Motor neuron (in vitro differentiated cells): Measurements from ENCODE around the gene ASPM. TPM values are rescaled to one million over a fixed set of nuclear protein-coding genes. Genes with fewer than 3 reads are reported as not detected.

Source experiments
- ATAC-seq, 8 experiments: fragments of 200-7000 bp; cut with Tn5 transposase; replicated peaks in 6 of 8; 2 replicates each; pipeline ENCODE4 v1.8.0; 2021; ENCODE audit warnings: mild to moderate bottlenecking in 8 of 8, moderate library complexity in 8 of 8
- H3K27ac ChIP-seq, 2 donors: fragments of 250-450 bp; sonication (Bioruptor Pico); 2 replicates each; pipeline ENCODE4 v1.9.0; 2021; ENCODE audit warnings: antibody characterized with exemption in 2 of 2, mild to moderate bottlenecking in 2 of 2, moderate library complexity in 1 of 2
- H3K4me1 ChIP-seq, 2 donors: fragments of 250-450 bp; sonication (Bioruptor Pico); replicated peaks in 1 of 2; 2 replicates each; pipeline ENCODE4 v1.6.1; 2021; ENCODE audit warnings: antibody characterized with exemption in 2 of 2, mild to moderate bottlenecking in 2 of 2, moderate library complexity in 1 of 2
- H3K4me3 ChIP-seq, 5 donors: fragments of 250-450 bp; sonication (Bioruptor Pico); 2 replicates each; pipeline ENCODE4 v1.9.0; 2021; ENCODE audit warnings: antibody characterized with exemption in 5 of 5, mild to moderate bottlenecking in 5 of 5, moderate library complexity in 4 of 5
- WGBS, 10 experiments: fragments of 450-650 bp; shearing (Covaris generic); methylation state at CpG; one replicate each; pipeline ENCODE4 v1.0.0; 2022; 5-methylcytosine and 5-hydroxymethylcytosine counted together
- in situ Hi-C, 9 experiments: fragments of 400-800 bp; cut with MboI; loops; one replicate each; pipeline ENCODE4 v1.15.0; 2021; ENCODE audit warnings: low sequenced_read_pairs in 9 of 9, low pct_unique_long_range_greater_than_20kb in 2 of 9; ENCODE audit not compliant: unreplicated experiment in 9 of 9
- total RNA-seq, 8 experiments: library from RNA; unstranded; fragments of 300-600 nt; gene quantifications; 2 replicates each; pipeline versions ENCODE4 v1.2.3 to v1.2.4, GENCODE V29; 2022

Gene ASPM
- total RNA-seq, 8 experiments from 2014 or later, result 0.15 to 55.5 (median 3.1) TPM

DNA sequence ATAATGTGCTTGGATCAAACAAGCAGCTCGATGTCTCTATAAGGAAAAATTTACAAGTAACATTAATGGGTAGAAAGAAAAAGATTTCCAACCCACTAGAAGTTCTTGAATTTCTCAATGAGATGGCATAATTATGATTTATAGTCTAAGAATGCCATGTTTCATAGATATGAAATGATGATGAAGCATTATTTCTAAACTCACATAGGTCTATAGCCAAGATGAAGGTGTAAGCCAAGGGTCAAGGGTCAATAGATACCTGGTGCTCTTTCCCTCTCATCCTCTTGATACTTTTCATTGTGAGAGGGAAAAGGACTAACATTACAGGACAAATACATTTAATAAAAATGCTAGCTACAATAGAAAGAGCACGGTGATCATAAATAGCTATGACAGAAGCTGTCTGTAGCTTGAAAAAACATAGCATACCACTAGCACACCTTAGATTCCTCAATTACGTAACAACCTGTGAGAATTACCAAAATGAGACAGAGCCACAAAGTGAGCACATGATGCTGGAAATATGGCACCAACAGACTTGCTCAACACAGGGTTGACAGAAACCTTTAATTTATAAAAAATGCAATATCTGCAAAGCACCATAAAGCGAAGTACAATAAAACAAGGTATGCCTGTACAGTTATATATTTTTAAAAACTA, 53.1 kb downstream of the ASPM start:
- Histone ChIP-seq H3K27ac (no peak overlapping the region), H3K4me1 (no peaks in the 10 kb centered on the region), H3K4me3 (no peak overlapping the region)
- in situ Hi-C loops, result no loop called here
- WGBS, 10 experiments, result 93 to 100% (median 97%) methylated on average over 2 to 4 of the region's 4 CpGs
- no peak for ATAC-seq

DNA sequence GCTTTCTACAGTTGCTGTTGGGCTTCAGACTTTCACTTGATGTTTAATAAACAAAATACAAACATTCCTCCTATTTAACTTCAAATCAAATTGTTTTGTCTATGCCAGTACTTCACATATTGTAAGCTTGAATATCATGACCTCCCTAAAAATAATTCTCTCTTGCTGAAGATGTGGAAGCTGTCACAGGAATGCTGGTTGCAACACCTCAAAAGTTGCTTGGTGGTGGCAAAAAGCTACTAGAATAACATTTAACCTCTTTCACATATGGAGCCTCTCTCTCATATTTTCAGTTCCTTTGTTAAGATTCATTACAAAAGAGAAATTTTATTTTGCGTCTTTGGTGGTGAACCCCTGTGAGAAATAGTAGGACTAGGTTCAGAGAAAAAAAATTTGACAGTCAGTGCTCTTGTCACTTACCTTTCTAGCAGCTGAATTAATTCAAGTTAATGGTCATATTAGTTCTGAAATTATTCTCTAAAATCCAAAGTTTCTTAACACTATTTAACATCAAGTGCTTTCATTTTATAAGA, 53.9 kb downstream of the ASPM start:
- no peaks in the 10 kb centered on the region for H3K4me1 ChIP-seq
- no peak for ATAC-seq
- no peak overlapping the region for H3K4me3 ChIP-seq
- no peak overlapping the region for H3K27ac ChIP-seq
- in situ Hi-C loops, result no loop called here
- 80 to 100% (median 96%) methylated on average over 1 of the region's 1 CpG; no CpG with 5 or more reads in 2 of the 10 experiments for WGBS, 10 experiments

GRCh38 chr1:197083474-197083873, 63.0 kb downstream of the ASPM start:
- Histone ChIP-seq H3K27ac (no peak overlapping the region), H3K4me3 (no peak overlapping the region), H3K4me1 (no peaks in the 10 kb centered on the region)
- ATAC-seq, result no peak
- in situ Hi-C loops, result no loop called here

GRCh38 chr1:197081117-197081753, 65.2 kb downstream of the ASPM start:
- ATAC-seq, result no peak
- 80 to 100% (median 100%) methylated on average over 1 to 5 of the region's 5 CpGs; no CpG with 5 or more reads in 1 of the 10 experiments for WGBS, 10 experiments
- Histone ChIP-seq H3K4me3 (no peak overlapping the region), H3K27ac (no peak overlapping the region), H3K4me1 (no peaks in the 10 kb centered on the region)
- in situ Hi-C loops, result no loop called here

DNA sequence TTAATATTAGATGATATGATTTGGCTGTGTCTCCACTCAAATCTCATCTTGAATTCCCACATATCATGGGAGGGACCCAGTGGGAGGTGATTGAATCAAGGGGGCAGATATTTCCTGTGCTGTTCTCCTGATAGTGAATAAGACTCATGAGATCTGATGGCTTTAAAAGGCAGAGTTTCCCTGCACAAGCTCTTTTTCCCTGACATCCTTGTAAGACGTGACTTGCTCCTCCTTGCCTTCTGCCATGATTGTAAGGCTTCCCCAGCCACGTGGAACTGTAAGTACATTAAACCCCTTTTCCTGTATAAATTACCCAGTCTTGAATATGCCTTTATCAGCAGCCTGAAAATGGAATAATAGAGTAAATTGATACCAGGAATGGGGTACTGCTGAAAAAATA, 66.1 kb downstream of the ASPM start:
- Histone ChIP-seq H3K27ac (no peak overlapping the region), H3K4me1 (no peaks in the 10 kb centered on the region), H3K4me3 (no peak overlapping the region)
- no peak for ATAC-seq
- 80 to 100% (median 91%) methylated on average over 1 to 2 of the region's 2 CpGs; no CpG with 5 or more reads in 2 of the 10 experiments for WGBS, 10 experiments
- in situ Hi-C loops, result no loop called here

- no peak overlapping the region for H3K27ac ChIP-seq
- no peak overlapping the region for H3K4me3 ChIP-seq
- 0 to 75% (median 58%) methylated on average over 1 of the region's 1 CpG; no CpG with 5 or more reads in 1 of the 10 experiments for WGBS, 10 experiments
- H3K4me1 ChIP-seq, result no peaks in the 10 kb centered on the region
- peak in 1 of 8 experiments; percentile 19 for ATAC-seq
- in situ Hi-C loops, result no loop called here
Measured at GRCh38 chr1:197076585-197076984, 69.9 kb downstream of the ASPM start.

DNA sequence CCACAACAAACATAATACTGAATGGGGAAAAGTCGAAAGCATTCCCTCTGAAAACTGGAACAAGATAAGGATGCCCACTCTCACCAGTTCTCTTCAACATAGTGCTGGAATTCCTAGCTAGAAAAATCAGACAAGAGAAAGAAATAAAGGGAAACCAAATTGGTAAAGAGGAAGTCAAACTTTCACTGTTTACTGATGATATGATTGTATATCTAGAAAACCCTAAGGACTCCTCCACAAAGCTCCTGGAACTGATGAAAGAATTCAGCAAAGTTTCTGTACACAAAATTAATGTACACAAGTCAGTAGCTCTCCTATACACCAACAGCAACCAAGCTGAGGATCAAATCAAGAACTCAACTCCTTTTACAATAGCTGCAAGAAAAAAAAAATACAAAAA, 72.5 kb downstream of the ASPM start:
- in situ Hi-C loops, result no loop called here
- Histone ChIP-seq H3K4me3 (no peak overlapping the region), H3K27ac (no peak overlapping the region), H3K4me1 (no peaks in the 10 kb centered on the region)
- 14 to 100% (median 60%) methylated on average over 1 of the region's 1 CpG; no CpG with 5 or more reads in 1 of the 10 experiments for WGBS, 10 experiments
- ATAC-seq, result no peak

DNA sequence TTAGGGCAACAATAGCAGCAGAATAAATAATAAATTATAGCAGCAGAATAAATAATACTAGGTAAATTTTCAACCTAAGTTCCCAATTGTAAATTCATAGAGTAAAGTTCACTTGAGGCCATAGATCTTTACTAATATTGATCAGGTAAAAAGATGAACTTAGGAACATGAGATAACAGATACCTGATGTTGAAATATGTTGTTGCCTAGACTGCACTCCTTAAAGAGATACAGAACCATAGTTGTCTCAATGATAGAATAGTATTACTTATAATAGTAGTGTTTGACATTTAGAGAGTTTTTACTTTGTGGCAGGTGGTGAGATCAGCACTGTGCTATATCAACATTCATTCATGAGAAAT, 79.0 kb downstream of the ASPM start:
- in situ Hi-C loops, result no loop called here
- ATAC-seq, result no peak

DNA sequence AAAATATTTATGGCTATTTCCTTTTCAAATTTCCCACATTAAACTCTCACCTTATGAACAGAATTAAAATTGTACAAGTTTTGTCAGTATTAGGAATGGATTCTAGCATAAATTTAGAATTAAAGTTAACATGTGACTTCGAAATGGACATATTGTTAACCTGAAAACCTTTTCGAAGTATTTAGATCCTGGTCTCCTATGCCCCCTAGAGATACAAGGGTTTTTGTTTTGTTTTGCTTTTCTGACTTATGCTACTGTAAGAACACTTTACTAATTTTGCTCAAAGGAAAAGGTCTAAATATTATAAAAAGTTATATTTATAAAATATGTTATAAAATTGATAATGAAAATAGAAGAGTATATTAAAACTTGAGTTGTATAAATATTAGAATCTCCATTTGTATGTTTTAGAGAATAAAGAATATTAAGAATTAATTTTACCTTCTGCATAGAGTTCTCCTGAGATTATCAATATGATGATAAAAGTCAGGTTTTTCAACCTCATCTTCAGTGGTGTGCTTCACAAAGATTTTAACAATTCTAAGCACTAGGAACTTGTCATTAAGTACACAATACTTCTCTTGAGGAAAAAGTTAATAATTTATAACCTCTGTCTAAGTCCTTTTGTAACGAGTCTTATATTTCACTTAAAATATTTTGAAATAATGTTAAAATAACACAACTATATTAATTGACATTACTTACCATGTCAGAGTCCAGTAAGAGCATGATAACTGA, 79.6 kb downstream of the ASPM start, which contains the start of gene F13B:
Gene F13B (minus strand): TSS at position 542 of the 738 bp plus-strand sequence. CDS start 37 bp downstream, at position 505.
- no peak for ATAC-seq
- H3K4me1 ChIP-seq, result no peaks in the 10 kb centered on the region
- 31 to 92% (median 78%) methylated on average over 2 to 3 of the region's 3 CpGs for WGBS, 10 experiments
- in situ Hi-C loops, result no loop called here
- H3K27ac ChIP-seq, result no peak within 1 kb of the TSS
- no peak within 1 kb of the TSS for H3K4me3 ChIP-seq

More for the DNA sequence above, 79.0 kb downstream of the ASPM start:
- Histone ChIP-seq H3K4me1 (no peaks in the 10 kb centered on the region), H3K4me3 (no peak overlapping the region), H3K27ac (no peak overlapping the region)

- H3K4me3 ChIP-seq, result no peak overlapping the region
- in situ Hi-C loops, result no loop called here
- WGBS, 10 experiments, result 0 to 100% (median 91%) methylated on average over 1 of the region's 1 CpG; no CpG with 5 or more reads in 3 of the 10 experiments
- H3K4me1 ChIP-seq, result no peaks in the 10 kb centered on the region
- no peak for ATAC-seq
- no peak overlapping the region for H3K27ac ChIP-seq
Measured at GRCh38 chr1:197066277-197066676, 80.2 kb downstream of the ASPM start.

DNA sequence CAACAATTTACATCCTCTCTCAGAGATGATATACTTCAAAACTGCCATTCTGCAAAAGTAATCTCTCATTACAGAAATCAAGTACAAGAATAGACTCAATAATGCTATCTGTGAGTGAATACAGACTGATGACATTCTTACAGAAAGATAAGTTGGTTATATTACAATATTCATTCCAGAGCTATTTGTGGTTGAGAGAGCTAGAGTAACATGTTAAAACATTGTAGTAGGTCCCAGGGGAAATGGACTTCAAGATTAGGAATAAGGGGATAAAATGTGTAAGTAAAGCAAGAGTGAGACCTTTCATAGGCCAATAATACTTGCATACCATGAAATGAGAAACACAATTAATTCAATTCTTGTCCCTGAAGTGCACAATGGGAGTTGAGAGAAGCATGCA, 80.9 kb downstream of the ASPM start:
- no peak for ATAC-seq
- in situ Hi-C loops, result no loop called here
- Histone ChIP-seq H3K27ac (no peak overlapping the region), H3K4me1 (no peaks in the 10 kb centered on the region), H3K4me3 (no peak overlapping the region)

DNA sequence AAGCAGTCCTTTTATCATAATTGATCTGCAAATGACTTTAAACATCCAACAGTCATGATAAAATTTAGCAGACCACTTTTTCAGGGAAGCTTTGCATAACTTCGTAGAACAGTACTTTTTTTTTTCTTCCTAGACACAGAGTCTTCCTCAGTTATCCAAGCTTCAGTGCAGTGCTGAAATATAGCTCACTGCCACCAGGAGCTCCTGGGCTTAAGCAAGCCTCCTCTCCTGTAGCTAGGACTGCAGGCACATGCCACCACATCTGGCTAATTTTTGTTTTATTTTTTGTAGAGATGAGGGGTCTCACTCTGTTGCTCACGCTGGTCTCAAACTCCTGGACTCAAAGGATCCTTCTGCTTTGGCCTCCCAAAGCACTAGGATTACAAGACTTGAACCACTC, 83.3 kb downstream of the ASPM start:
- in situ Hi-C loops, result no loop called here
- no peak for ATAC-seq
- Histone ChIP-seq H3K27ac (no peak overlapping the region), H3K4me3 (no peak overlapping the region), H3K4me1 (no peaks in the 10 kb centered on the region)
- 0 to 100% (median 75%) methylated on average over 1 to 2 of the region's 2 CpGs for WGBS, 10 experiments

GRCh38 chr1:197062692-197063091, 83.8 kb downstream of the ASPM start:
- 11 to 91% (median 70%) methylated on average over 2 of the region's 2 CpGs for WGBS, 10 experiments
- no peak overlapping the region for H3K4me3 ChIP-seq
- in situ Hi-C loops, result no loop called here

More at GRCh38 chr1:197062692-197063091, 83.8 kb downstream of the ASPM start:
- no peak overlapping the region for H3K27ac ChIP-seq
- no peak for ATAC-seq
- H3K4me1 ChIP-seq, result no peaks in the 10 kb centered on the region
